ENCODE results near the gene CSF1.

GRCh38 chr1:109881906-109882287, 28.8 kb upstream of the CSF1 start:
- TF ChIP-seq CTCF (IDR thresholded peaks at IDR 0.05) (no peak), POLR2A (IDR thresholded peaks at IDR 0.05) (no peak)
